Panc1 (cell line): ENCODE results near the gene PRRX1.

ENCODE experiments used
- POLR2AphosphoS5 ChIP-seq: IDR thresholded peaks from 2 replicates; pipeline ENCODE4 v1.6.1; 2012; ENCODE audit warnings: mild to moderate bottlenecking, low read depth, low read length, moderate library complexity
- TF ChIP-seq, protein P1 (sequence below): fragments of 450-650 bp; IDR thresholded peaks from 2 replicates; pipeline ENCODE4 v1.5.1; 2017; ENCODE audit warnings: mild to moderate bottlenecking
- TF ChIP-seq, protein P2 (sequence below), 2 experiments: IDR thresholded peaks; 2 replicates each; pipeline ENCODE4 v1.6.1; 2011 to 2012; ENCODE audit warnings: low read depth in 2 of 2, control low read depth in 1 of 2, low read length in 1 of 2, mild to moderate bottlenecking in 1 of 2, moderate library complexity in 1 of 2; ENCODE audit not compliant: insufficient read depth in 1 of 2

DNA sequence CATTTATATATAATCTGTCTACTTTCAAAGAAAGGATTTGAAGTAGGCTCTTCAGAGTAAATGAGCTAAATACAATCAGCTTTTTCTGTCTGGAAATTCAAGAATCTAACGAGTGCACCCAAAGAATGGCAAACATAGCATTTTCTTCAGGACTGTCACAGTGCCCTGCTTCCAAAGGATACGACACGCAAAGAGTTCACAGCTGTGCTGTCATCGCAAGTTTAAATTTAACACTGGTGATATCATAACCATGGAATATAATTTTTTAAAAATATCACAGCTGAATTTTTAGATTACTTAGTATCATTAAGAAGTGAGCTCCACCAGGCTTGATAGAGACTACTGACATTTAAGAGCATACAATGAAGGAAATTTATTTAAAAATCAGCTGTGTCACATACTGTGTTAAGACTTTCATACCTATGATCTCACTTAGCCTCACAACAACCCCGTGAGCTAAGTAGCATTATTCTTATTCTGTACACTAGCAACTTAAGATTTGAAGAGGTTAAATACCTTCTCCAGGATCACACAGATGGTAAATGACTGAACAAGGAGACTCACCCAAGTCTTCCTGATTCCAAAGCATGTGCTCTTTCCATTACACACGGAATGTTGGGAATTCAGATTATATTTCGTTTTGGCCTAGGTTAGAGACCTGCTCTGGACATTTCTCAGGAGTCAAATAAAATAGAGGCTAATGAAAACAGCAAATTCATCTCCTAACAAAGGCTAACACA, 46.2 kb upstream of the PRRX1 start:
- TF ChIP-seq, protein P1, sequence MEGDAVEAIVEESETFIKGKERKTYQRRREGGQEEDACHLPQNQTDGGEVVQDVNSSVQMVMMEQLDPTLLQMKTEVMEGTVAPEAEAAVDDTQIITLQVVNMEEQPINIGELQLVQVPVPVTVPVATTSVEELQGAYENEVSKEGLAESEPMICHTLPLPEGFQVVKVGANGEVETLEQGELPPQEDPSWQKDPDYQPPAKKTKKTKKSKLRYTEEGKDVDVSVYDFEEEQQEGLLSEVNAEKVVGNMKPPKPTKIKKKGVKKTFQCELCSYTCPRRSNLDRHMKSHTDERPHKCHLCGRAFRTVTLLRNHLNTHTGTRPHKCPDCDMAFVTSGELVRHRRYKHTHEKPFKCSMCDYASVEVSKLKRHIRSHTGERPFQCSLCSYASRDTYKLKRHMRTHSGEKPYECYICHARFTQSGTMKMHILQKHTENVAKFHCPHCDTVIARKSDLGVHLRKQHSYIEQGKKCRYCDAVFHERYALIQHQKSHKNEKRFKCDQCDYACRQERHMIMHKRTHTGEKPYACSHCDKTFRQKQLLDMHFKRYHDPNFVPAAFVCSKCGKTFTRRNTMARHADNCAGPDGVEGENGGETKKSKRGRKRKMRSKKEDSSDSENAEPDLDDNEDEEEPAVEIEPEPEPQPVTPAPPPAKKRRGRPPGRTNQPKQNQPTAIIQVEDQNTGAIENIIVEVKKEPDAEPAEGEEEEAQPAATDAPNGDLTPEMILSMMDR = no peak
- TF ChIP-seq, protein P2, sequence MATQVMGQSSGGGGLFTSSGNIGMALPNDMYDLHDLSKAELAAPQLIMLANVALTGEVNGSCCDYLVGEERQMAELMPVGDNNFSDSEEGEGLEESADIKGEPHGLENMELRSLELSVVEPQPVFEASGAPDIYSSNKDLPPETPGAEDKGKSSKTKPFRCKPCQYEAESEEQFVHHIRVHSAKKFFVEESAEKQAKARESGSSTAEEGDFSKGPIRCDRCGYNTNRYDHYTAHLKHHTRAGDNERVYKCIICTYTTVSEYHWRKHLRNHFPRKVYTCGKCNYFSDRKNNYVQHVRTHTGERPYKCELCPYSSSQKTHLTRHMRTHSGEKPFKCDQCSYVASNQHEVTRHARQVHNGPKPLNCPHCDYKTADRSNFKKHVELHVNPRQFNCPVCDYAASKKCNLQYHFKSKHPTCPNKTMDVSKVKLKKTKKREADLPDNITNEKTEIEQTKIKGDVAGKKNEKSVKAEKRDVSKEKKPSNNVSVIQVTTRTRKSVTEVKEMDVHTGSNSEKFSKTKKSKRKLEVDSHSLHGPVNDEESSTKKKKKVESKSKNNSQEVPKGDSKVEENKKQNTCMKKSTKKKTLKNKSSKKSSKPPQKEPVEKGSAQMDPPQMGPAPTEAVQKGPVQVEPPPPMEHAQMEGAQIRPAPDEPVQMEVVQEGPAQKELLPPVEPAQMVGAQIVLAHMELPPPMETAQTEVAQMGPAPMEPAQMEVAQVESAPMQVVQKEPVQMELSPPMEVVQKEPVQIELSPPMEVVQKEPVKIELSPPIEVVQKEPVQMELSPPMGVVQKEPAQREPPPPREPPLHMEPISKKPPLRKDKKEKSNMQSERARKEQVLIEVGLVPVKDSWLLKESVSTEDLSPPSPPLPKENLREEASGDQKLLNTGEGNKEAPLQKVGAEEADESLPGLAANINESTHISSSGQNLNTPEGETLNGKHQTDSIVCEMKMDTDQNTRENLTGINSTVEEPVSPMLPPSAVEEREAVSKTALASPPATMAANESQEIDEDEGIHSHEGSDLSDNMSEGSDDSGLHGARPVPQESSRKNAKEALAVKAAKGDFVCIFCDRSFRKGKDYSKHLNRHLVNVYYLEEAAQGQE (IDR thresholded peaks at IDR 0.05; ENCODE audit: insufficient read depth in 1 of 2, low read depth in 2 of 2, low read length in 1 of 2) = no peak
- no peak for TF ChIP-seq POLR2AphosphoS5
